BLaER1 (cell line): ENCODE data around the gene TELO2.

Experiments
- H3K27ac ChIP-seq: shearing (Covaris generic); formaldehyde crosslinking; 2 replicates; pipeline ENCODE4 v1.8.1; 2022
- H3K27me3 ChIP-seq: shearing (Covaris generic); formaldehyde crosslinking; 2 replicates; pipeline ENCODE4 v1.8.1; 2022
- H3K36me3 ChIP-seq: shearing (Covaris generic); formaldehyde crosslinking; 2 replicates; pipeline ENCODE4 v1.8.1; 2022
- H3K4me1 ChIP-seq: shearing (Covaris generic); formaldehyde crosslinking; 2 replicates; pipeline ENCODE4 v1.8.1; 2022
- H3K4me2 ChIP-seq: shearing (Covaris generic); formaldehyde crosslinking; 2 replicates; pipeline ENCODE4 v1.8.1; 2022
- H3K4me3 ChIP-seq: shearing (Covaris generic); formaldehyde crosslinking; 2 replicates; pipeline ENCODE4 v1.8.1; 2022
- H3K9ac ChIP-seq: shearing (Covaris generic); formaldehyde crosslinking; 2 replicates; pipeline ENCODE4 v1.8.1; 2022
- H3K9me3 ChIP-seq: shearing (Covaris generic); formaldehyde crosslinking; 2 replicates; pipeline ENCODE4 v1.8.1; 2022
- H4K20me1 ChIP-seq: shearing (Covaris generic); formaldehyde crosslinking; 2 replicates; pipeline ENCODE4 v1.8.1; 2022
- Cebpa-rat ChIP-seq: shearing (Covaris generic); IDR thresholded peaks from 2 replicates; pipeline ENCODE4 v1.8.1; 2022

TELO2 gene

GRCh38 chr16:1492923-1493745 lies at the start of gene TELO2:
Gene TELO2, plus strand, starts transcription at chr16:1493360. Its CDS starts 922 bp downstream, at chr16:1494282.
- Histone ChIP-seq H4K20me1 (peaks cover 45% of the 10 kb centered on the region), H3K4me2 (peak within 1 kb of the TSS; percentile 95), H3K9me3 (no peaks in the 10 kb centered on the region), H3K4me1 (peaks cover 33% of the 10 kb centered on the region), H3K27me3 (no peaks in the 10 kb centered on the region), H3K9ac (peak within 1 kb of the TSS; percentile 98), H3K36me3 (peaks cover 40% of the 10 kb centered on the region), H3K27ac (peak within 1 kb of the TSS; percentile 97), H3K4me3 (peak within 1 kb of the TSS; percentile 96)
- TF ChIP-seq Cebpa-rat = no peak

- Histone ChIP-seq H3K9ac (peak overlapping the region; percentile 83; the same call in 1 of the 2 replicates), H4K20me1 (no peaks in the 10 kb centered on the region), H3K27me3 (no peaks in the 10 kb centered on the region), H3K4me1 (peaks cover 87% of the 10 kb centered on the region), H3K27ac (peak overlapping the region; percentile 99), H3K4me3 (peak overlapping the region; percentile 53; the same call in 1 of the 2 replicates), H3K9me3 (no peaks in the 10 kb centered on the region), H3K36me3 (peaks cover 30% of the 10 kb centered on the region), H3K4me2 (peak overlapping the region; percentile 98)
- no peak for TF ChIP-seq Cebpa-rat
Measured at GRCh38 chr16:1443403-1443973, 49.7 kb upstream of the TELO2 start.

- Histone ChIP-seq H3K27me3 (no peaks in the 10 kb centered on the region), H3K4me2 (peak within 1 kb of the TSS; percentile 98), H3K4me1 (peaks cover 80% of the 10 kb centered on the region), H3K9me3 (no peaks in the 10 kb centered on the region), H3K9ac (peak within 1 kb of the TSS; percentile 83), H3K4me3 (peak within 1 kb of the TSS; percentile 53), H3K27ac (peak within 1 kb of the TSS; percentile 99), H4K20me1 (no peaks in the 10 kb centered on the region), H3K36me3 (peaks cover 36% of the 10 kb centered on the region)
- TF ChIP-seq Cebpa-rat = no peak
Measured at GRCh38 chr16:1443980-1444729, 49.0 kb upstream of the TELO2 start, which contains the start of gene CCDC154. Gene CCDC154, minus strand, starts transcription at chr16:1444556. Its CDS starts 234 bp downstream, at chr16:1444322.

GRCh38 chr16:1444730-1445517 lies 48.2 kb upstream of the TELO2 start:
- Histone ChIP-seq H3K27me3 (no peaks in the 10 kb centered on the region), H3K4me2 (peak overlapping the region; percentile 98), H3K4me1 (peaks cover 72% of the 10 kb centered on the region), H3K9me3 (no peaks in the 10 kb centered on the region), H3K36me3 (peaks cover 44% of the 10 kb centered on the region), H3K4me3 (peak overlapping the region; percentile 53), H4K20me1 (no peaks in the 10 kb centered on the region), H3K9ac (peak overlapping the region; percentile 83), H3K27ac (peak overlapping the region; percentile 99)
- peak; percentile 57; the same call in 1 of the 2 replicates for TF ChIP-seq Cebpa-rat

- H3K36me3 ChIP-seq = peaks cover 51% of the 10 kb centered on the region
- no peaks in the 10 kb centered on the region for H3K27me3 ChIP-seq
- H3K9me3 ChIP-seq = no peaks in the 10 kb centered on the region
- TF ChIP-seq Cebpa-rat = no peak
- no peaks in the 10 kb centered on the region for H4K20me1 ChIP-seq
- peak overlapping the region; percentile 83 for H3K9ac ChIP-seq
- peak overlapping the region; percentile 99 for H3K27ac ChIP-seq
- H3K4me3 ChIP-seq = peak overlapping the region; percentile 53
- H3K4me1 ChIP-seq = peaks cover 71% of the 10 kb centered on the region
- H3K4me2 ChIP-seq = peak overlapping the region; percentile 98
Measured at GRCh38 chr16:1445518-1446203, 47.5 kb upstream of the TELO2 start.

- H3K9ac ChIP-seq = peak overlapping the region; percentile 83
- peaks cover 64% of the 10 kb centered on the region for H3K4me1 ChIP-seq
- H3K4me2 ChIP-seq = peak overlapping the region; percentile 98
- H3K27ac ChIP-seq = peak overlapping the region; percentile 99
- H3K9me3 ChIP-seq = no peaks in the 10 kb centered on the region
- no peak overlapping the region for H3K4me3 ChIP-seq
- peaks cover 60% of the 10 kb centered on the region for H3K36me3 ChIP-seq
- H3K27me3 ChIP-seq = no peaks in the 10 kb centered on the region
- TF ChIP-seq Cebpa-rat = no peak
- no peaks in the 10 kb centered on the region for H4K20me1 ChIP-seq
Measured at GRCh38 chr16:1446296-1447080, 46.7 kb upstream of the TELO2 start.

GRCh38 chr16:1447965-1448364 lies 45.2 kb upstream of the TELO2 start:
- Histone ChIP-seq H3K36me3 (peaks cover 70% of the 10 kb centered on the region), H4K20me1 (no peaks in the 10 kb centered on the region)

GRCh38 chr16:1448536-1449116 lies 44.5 kb upstream of the TELO2 start:
- Histone ChIP-seq H3K4me1 (peaks cover 46% of the 10 kb centered on the region), H3K36me3 (peaks cover 77% of the 10 kb centered on the region), H3K9me3 (no peaks in the 10 kb centered on the region), H4K20me1 (no peaks in the 10 kb centered on the region), H3K9ac (no peak overlapping the region), H3K4me3 (no peak overlapping the region), H3K27ac (no peak overlapping the region), H3K27me3 (no peaks in the 10 kb centered on the region), H3K4me2 (no peak overlapping the region)
- no peak for TF ChIP-seq Cebpa-rat

More at GRCh38 chr16:1447965-1448364, 45.2 kb upstream of the TELO2 start:
- no peaks in the 10 kb centered on the region for H3K9me3 ChIP-seq
- H3K4me3 ChIP-seq = no peak overlapping the region
- H3K27ac ChIP-seq = no peak overlapping the region
- no peak overlapping the region for H3K4me2 ChIP-seq
- TF ChIP-seq Cebpa-rat = no peak
- H3K4me1 ChIP-seq = peaks cover 49% of the 10 kb centered on the region
- no peaks in the 10 kb centered on the region for H3K27me3 ChIP-seq
- H3K9ac ChIP-seq = no peak overlapping the region
